ENCODE measurements around the gene LRRC26. TPM values are rescaled to one million over a fixed set of nuclear protein-coding genes. Genes with fewer than 3 reads are reported as not detected.

The LRRC26 gene
- total and polyA plus RNA-seq, 2 donors (not counting 3 experiments of a cell fraction or from before 2014, with no cell fraction given), result 0.08 TPM; not detected in 1

DNA sequence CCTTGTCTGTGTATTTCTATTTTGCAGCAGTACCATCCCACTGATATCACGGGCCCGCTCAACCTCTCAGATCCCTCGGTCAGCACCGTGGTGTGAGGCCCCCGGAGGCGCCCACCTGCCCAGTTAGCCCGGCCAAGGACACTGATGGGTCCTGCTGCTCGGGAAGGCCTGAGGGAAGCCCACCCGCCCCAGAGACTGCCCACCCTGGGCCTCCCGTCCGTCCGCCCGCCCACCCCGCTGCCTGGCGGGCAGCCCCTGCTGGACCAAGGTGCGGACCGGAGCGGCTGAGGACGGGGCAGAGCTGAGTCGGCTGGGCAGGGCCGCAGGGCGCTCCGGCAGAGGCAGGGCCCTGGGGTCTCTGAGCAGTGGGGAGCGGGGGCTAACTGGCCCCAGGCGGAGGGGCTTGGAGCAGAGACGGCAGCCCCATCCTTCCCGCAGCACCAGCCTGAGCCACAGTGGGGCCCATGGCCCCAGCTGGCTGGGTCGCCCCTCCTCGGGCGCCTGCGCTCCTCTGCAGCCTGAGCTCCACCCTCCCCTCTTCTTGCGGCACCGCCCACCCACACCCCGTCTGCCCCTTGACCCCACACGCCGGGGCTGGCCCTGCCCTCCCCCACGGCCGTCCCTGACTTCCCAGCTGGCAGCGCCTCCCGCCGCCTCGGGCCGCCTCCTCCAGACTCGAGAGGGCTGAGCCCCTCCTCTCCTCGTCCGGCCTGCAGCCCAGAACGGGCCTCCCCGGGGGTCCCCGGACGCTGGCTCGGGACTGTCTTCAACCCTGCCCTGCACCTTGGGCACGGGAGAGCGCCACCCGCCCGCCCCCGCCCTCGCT lies 1.9 kb downstream of the LRRC26 start:
- CTCF ChIA-PET, result interaction anchor here (1.0 kb wide), 2 partner anchors 9 to 69 kb away, joined by 3 read pairs; no protein-coding TSS in a partner anchor
- POLR2A ChIA-PET, result no interaction called here
- Histone ChIP-seq H3K9me1 (replicated peaks; ENCODE audit: control insufficient read depth, extremely low read depth, insufficient read depth, low read length) (no peaks in the 10 kb centered on the region), H3K27ac (ENCODE audit: insufficient read depth, low read depth, low read length) (no peak overlapping the region), H3K9ac (replicated peaks; ENCODE audit: extremely low read depth, insufficient read depth, low read length) (no peak overlapping the region), H3K4me1 (ENCODE audit: control insufficient read depth, extremely low read depth, insufficient read depth, low read length) (peaks cover 3% of the 10 kb centered on the region), H3K79me2 (ENCODE audit: control insufficient read depth, insufficient read depth, low read length) (no peaks in the 10 kb centered on the region), H3K9me3 (replicated peaks; ENCODE audit: control insufficient read depth, insufficient read depth, low read length) (no peaks in the 10 kb centered on the region), H3K36me3 (ENCODE audit: control insufficient read depth in 2 of 2, extremely low read depth in 1 of 2, insufficient read depth in 2 of 2, low read length in 2 of 2) (no peaks in the 10 kb centered on the region), H3K4me2 (ENCODE audit: insufficient read depth, low read length) (no peak overlapping the region), H3K27me3 (ENCODE audit: control insufficient read depth in 2 of 2, insufficient read depth in 2 of 2, low read length in 2 of 2) (peaks cover 26 to 31% of the 10 kb centered on the region in 2 experiments), H4K20me1 (replicated peaks; ENCODE audit: control insufficient read depth, extremely low read depth, insufficient read depth, low read length) (no peaks in the 10 kb centered on the region), H2AFZ (ENCODE audit: low read depth, low read length) (no peak overlapping the region), H3K4me3 (replicated peaks in 1 of 3; ENCODE audit: insufficient read depth in 1 of 3, low read depth in 1 of 3, low read length in 3 of 3) (no peak overlapping the region)
- TF ChIP-seq, protein P1, sequence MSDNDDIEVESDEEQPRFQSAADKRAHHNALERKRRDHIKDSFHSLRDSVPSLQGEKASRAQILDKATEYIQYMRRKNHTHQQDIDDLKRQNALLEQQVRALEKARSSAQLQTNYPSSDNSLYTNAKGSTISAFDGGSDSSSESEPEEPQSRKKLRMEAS (IDR thresholded peaks at IDR 0.05; ENCODE audit: insufficient read depth, insufficient read length), result no peak
- TF ChIP-seq GATA2 (IDR thresholded peaks at IDR 0.05; ENCODE audit: insufficient read depth, insufficient read length, low read depth, low read length) (no peak), EZH2 (IDR thresholded peaks at IDR 0.05; ENCODE audit: borderline replicate concordance, low read depth, low read length, severe bottlenecking) (peak; percentile 77), JUN (IDR thresholded peaks at IDR 0.05; ENCODE audit: borderline replicate concordance, insufficient read depth, insufficient read length, low read depth) (no peak), MYC (IDR thresholded peaks at IDR 0.05; ENCODE audit: low read depth, low read length) (no peak), CTCF (IDR thresholded peaks at IDR 0.05; ENCODE audit: extremely low read depth in 1 of 2, insufficient read depth in 1 of 2, low read depth in 1 of 2, low read length in 2 of 2) (no peak)
- dilution Hi-C loops (cut with MboI; ENCODE audit: extremely low pct_ligation_motif_present, low sequenced_read_pairs), result no loop called here
- no peak for DNase-seq (ENCODE audit: low read depth, low spot score)
- intact Hi-C loops (cut with micrococcal nuclease), result no loop called here
- no peak for FAIRE-seq
- no TSS peak for BruUV-seq (replicated peaks)

All from endothelial cell of umbilical vein (primary cell).